ENCODE measurements around the gene SLC4A2. TPM values are rescaled to one million over a fixed set of nuclear protein-coding genes. Genes with fewer than 3 reads are reported as not detected.

The SLC4A2 gene
- total and polyA plus RNA-seq, 3 experiments from 2014 or later, result 25.5 to 121 (median 119) TPM

DNA sequence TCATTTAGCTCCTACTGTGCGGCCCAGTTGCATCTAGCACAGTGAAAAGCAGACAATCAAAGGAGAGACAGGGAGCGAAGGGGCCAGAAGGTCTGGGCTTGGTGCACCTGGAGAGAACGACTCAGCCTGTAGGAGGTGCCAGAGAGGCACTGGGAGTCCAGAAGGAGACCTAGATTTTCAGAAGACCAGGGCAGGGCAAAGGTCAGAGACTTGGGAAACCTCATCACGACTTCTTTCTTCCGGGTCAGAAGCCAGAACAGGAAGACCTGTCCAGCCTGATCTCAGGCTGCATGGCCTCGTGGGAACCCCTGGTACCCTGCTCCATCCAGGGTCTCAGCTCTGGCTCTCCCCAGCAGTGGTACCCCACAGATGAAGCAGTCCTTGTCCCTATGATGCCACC, 32.0 kb downstream of the SLC4A2 start:
- peaks cover 10 to 17% (median 15%) of the 10 kb centered on the region in 3 donors for H3K4me1 Mint-ChIP-seq
- ChIA-PET CTCF (interaction anchor here (1.4 kb wide), 1 partner anchor 31 kb away, joined by 5 read pairs; no protein-coding TSS in a partner anchor), POLR2A (no interaction called here)
- H3K27me3 Mint-ChIP-seq, result peaks cover 0 to 8% of the 10 kb centered on the region in 2 donors
- Histone ChIP-seq H3K4me1 (ENCODE audit: insufficient read depth, low read length) (peaks cover 20% of the 10 kb centered on the region), H3K27me3 (ENCODE audit: insufficient read depth, low read length, poor library complexity, severe bottlenecking) (no peaks in the 10 kb centered on the region), H3K36me3 (ENCODE audit: insufficient read depth, low read length) (no peaks in the 10 kb centered on the region), H3K4me3 (ENCODE audit: low read length) (no peak overlapping the region), H3K9me3 (ENCODE audit: low read length) (no peaks in the 10 kb centered on the region), H3K27ac (ENCODE audit: low read depth, low read length) (no peak overlapping the region)
- H3K27ac Mint-ChIP-seq, result no peak overlapping the region
- DNase-seq, result no peak
- no peaks in the 10 kb centered on the region for H3K9me3 Mint-ChIP-seq
- H3K4me3 Mint-ChIP-seq, result peak overlapping the region in 1 of 7 donors; percentile 3
- H3K36me3 Mint-ChIP-seq, result peaks cover 0 to 1% (median 0%) of the 10 kb centered on the region in 3 donors

- DNase-seq, result no peak
- Histone ChIP-seq H3K27ac (ENCODE audit: low read depth, low read length) (no peak overlapping the region), H3K36me3 (ENCODE audit: insufficient read depth, low read length) (no peaks in the 10 kb centered on the region), H3K4me3 (ENCODE audit: low read length) (no peak overlapping the region), H3K9me3 (ENCODE audit: low read length) (no peaks in the 10 kb centered on the region), H3K4me1 (ENCODE audit: insufficient read depth, low read length) (peaks cover 20% of the 10 kb centered on the region), H3K27me3 (ENCODE audit: insufficient read depth, low read length, poor library complexity, severe bottlenecking) (no peaks in the 10 kb centered on the region)
- Mint-ChIP-seq H3K27ac (peak overlapping the region in 1 of 8 donors; percentile 46), H3K9me3 (no peaks in the 10 kb centered on the region), H3K4me3 (peak overlapping the region in 1 of 7 donors; percentile 3), H3K36me3 (no peaks in the 10 kb centered on the region), H3K27me3 (peaks cover 0 to 8% of the 10 kb centered on the region in 2 donors), H3K4me1 (peaks cover 10 to 17% (median 15%) of the 10 kb centered on the region in 3 donors)
- CTCF ChIA-PET, result interaction anchor here (0.9 to 1.4 kb wide), 2 partner anchors 19 to 32 kb away, joined by 3 to 5 read pairs; no protein-coding TSS in a partner anchor
- POLR2A ChIA-PET, result no interaction called here
These were observed 32.6 kb downstream of the SLC4A2 start for GRCh38 chr7:151091988-151092387.

DNA sequence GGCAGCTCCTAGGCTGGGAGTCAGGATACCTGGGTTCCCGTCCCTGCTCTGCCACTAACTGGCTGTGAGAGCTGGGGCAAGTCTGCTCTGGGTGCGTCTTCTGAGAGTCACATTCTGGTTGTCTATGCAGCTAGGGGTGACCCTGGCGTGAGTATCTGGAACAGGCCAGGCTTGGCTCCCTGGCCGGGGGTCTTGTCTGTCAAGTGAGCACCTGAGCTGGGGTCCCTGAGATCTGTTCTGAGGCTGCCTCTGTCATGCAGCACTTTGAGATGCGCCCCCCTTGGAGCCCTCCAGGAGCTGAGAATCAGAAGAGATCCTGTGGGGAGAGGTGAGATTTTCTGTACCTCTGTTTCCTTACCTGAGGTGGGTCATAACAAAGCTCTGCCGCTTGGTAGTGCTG, 34.4 kb downstream of the SLC4A2 start:
- Mint-ChIP-seq H3K27me3 (peaks cover 0 to 1% of the 10 kb centered on the region in 2 donors), H3K4me1 (peaks cover 5 to 9% (median 9%) of the 10 kb centered on the region in 3 donors), H3K36me3 (no peaks in the 10 kb centered on the region), H3K27ac (peak overlapping the region in 1 of 8 donors; percentile 36), H3K4me3 (no peak overlapping the region), H3K9me3 (no peaks in the 10 kb centered on the region)
- Histone ChIP-seq H3K27ac (ENCODE audit: low read depth, low read length) (no peak overlapping the region), H3K9me3 (ENCODE audit: low read length) (no peaks in the 10 kb centered on the region), H3K4me1 (ENCODE audit: insufficient read depth, low read length) (peaks cover 6% of the 10 kb centered on the region), H3K27me3 (ENCODE audit: insufficient read depth, low read length, poor library complexity, severe bottlenecking) (no peaks in the 10 kb centered on the region), H3K4me3 (ENCODE audit: low read length) (no peak overlapping the region), H3K36me3 (ENCODE audit: insufficient read depth, low read length) (no peaks in the 10 kb centered on the region)
- ChIA-PET POLR2A (no interaction called here), CTCF (interaction anchor here (0.8 to 1.3 kb wide), 5 partner anchors 9 to 77 kb away, joined by 3 to 4 read pairs (median 3); no protein-coding TSS in a partner anchor)
- DNase-seq, result no peak

GRCh38 chr7:151094675-151095074, 35.3 kb downstream of the SLC4A2 start:
- H3K4me1 ChIP-seq (ENCODE audit: insufficient read depth, low read length), result no peaks in the 10 kb centered on the region
- CTCF ChIA-PET, result interaction anchor here (0.7 to 1.3 kb wide), 5 partner anchors 10 to 132 kb away, joined by 3 to 4 read pairs (median 3); partner anchors contain the start of gene ABCB8
- H3K4me3 ChIP-seq (ENCODE audit: low read length), result no peak overlapping the region
- no peaks in the 10 kb centered on the region for H3K27me3 ChIP-seq (ENCODE audit: insufficient read depth, low read length, poor library complexity, severe bottlenecking)
- no peaks in the 10 kb centered on the region for H3K36me3 ChIP-seq (ENCODE audit: insufficient read depth, low read length)
- H3K36me3 Mint-ChIP-seq, result no peaks in the 10 kb centered on the region
- peaks cover 0 to 3% (median under 1%) of the 10 kb centered on the region in 3 donors for H3K4me1 Mint-ChIP-seq
- POLR2A ChIA-PET, result no interaction called here
- H3K27me3 Mint-ChIP-seq, result no peaks in the 10 kb centered on the region
- H3K9me3 ChIP-seq (ENCODE audit: low read length), result no peaks in the 10 kb centered on the region
- H3K27ac ChIP-seq (ENCODE audit: low read depth, low read length), result no peak overlapping the region
- no peaks in the 10 kb centered on the region for H3K9me3 Mint-ChIP-seq
- DNase-seq, result no peak
- H3K4me3 Mint-ChIP-seq, result no peak overlapping the region
- no peak overlapping the region for H3K27ac Mint-ChIP-seq

DNA sequence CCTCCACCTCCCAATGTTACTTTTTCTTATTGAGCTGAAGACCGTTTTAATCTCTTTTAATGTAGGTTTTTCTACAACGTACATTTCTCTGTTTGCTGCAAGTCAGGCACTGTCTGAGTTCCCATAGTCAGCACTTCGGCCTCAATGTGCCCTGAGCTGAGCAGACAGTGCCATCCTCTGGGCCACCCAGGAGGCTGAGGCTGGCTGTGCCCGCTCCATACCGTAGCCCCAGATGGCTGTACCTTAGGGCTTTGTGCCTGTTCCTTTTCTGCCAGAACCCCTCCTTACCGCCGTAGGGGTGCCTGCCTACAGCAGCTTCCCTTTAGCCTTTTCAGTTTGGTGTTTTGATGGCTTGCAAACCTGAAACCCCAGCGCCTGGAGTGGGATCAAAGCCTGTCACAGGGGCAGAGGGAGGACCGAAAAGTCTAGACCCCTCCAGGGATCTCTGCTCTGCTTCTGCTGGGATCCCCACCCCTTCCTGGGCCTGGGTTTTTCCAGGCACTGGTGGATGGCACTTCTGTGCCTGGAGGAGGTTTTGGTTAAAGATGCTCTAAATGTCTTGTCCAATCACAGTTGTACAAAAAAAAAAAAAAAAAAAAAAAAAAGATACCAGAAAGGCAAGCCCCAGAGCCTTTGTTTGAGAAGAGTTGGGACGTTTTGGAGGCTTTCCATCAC, 35.9 kb downstream of the SLC4A2 start:
- ChIA-PET POLR2A (interaction anchor here (1.3 kb wide), 1 partner anchor 15 kb away, joined by 3 read pairs; the partner anchor contains the start of gene FASTK), CTCF (interaction anchor here (0.7 to 1.3 kb wide), 5 partner anchors 16 to 133 kb away, joined by 3 to 4 read pairs (median 3); partner anchors contain the start of gene ABCB8)
- DNase-seq, result no peak
- H3K36me3 ChIP-seq (ENCODE audit: insufficient read depth, low read length), result no peaks in the 10 kb centered on the region
- H3K27ac ChIP-seq (ENCODE audit: low read depth, low read length), result no peak overlapping the region
- H3K4me1 ChIP-seq (ENCODE audit: insufficient read depth, low read length), result no peaks in the 10 kb centered on the region
- Mint-ChIP-seq H3K4me3 (no peak overlapping the region), H3K27me3 (no peaks in the 10 kb centered on the region), H3K36me3 (no peaks in the 10 kb centered on the region), H3K4me1 (peaks cover 0 to 1% (median 0%) of the 10 kb centered on the region in 3 donors), H3K27ac (no peak overlapping the region), H3K9me3 (no peaks in the 10 kb centered on the region)
- no peaks in the 10 kb centered on the region for H3K9me3 ChIP-seq (ENCODE audit: low read length)
- no peak overlapping the region for H3K4me3 ChIP-seq (ENCODE audit: low read length)
- H3K27me3 ChIP-seq (ENCODE audit: insufficient read depth, low read length, poor library complexity, severe bottlenecking), result no peaks in the 10 kb centered on the region

DNA sequence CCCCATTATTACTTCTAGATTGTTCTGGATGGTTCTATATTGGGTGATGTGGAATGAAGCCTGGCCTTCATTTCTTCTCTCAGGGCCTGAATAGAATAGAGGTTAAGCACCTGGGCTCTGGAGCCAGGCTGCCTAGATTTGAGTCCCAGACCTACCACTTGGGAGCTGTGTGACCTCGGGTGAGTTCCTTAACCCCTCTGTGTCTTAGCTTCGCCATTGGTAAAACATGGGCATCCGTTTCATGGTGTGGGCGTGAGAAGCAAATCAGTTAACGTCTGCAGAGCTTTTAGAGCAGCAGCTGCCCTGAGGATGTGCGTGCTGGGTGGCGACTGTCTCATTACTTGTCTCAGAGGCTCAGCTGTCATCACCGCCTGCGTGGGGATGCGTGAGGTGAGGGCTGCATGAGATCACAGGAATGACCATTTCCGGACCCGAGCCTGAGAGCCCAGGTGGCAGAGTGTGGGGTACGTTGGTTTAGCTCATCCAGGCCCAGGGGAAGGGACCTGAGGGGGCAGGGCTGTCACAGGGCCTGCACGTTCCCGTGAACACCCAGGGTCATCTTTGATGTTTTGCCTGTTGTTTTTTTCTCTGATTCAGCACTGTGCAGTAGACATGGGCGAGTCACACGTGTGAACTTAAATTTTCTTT, 36.6 kb downstream of the SLC4A2 start:
- peak overlapping the region in 1 of 8 donors; percentile 43 for H3K27ac Mint-ChIP-seq
- DNase-seq, result no peak
- POLR2A ChIA-PET, result interaction anchor here (1.3 kb wide), 1 partner anchor 16 kb away, joined by 3 read pairs; the partner anchor contains the start of gene FASTK

GRCh38 chr7:151099486-151100211, 40.3 kb downstream of the SLC4A2 start:
- peak in 1 of 5 donors; percentile 43 for DNase-seq
- Mint-ChIP-seq H3K36me3 (peaks cover 0 to 4% (median 0%) of the 10 kb centered on the region in 3 donors), H3K4me3 (no peak overlapping the region), H3K4me1 (no peaks in the 10 kb centered on the region), H3K27me3 (no peaks in the 10 kb centered on the region), H3K9me3 (no peaks in the 10 kb centered on the region), H3K27ac (no peak overlapping the region)
- CTCF ChIA-PET, result interaction anchor here (1.5 kb wide), 1 partner anchor 12 kb away, joined by 3 read pairs; no protein-coding TSS in a partner anchor
- Histone ChIP-seq H3K4me1 (ENCODE audit: insufficient read depth, low read length) (no peaks in the 10 kb centered on the region), H3K36me3 (ENCODE audit: insufficient read depth, low read length) (no peaks in the 10 kb centered on the region), H3K27me3 (ENCODE audit: insufficient read depth, low read length, poor library complexity, severe bottlenecking) (no peaks in the 10 kb centered on the region), H3K9me3 (ENCODE audit: low read length) (no peaks in the 10 kb centered on the region), H3K4me3 (ENCODE audit: low read length) (no peak overlapping the region), H3K27ac (ENCODE audit: low read depth, low read length) (no peak overlapping the region)
- POLR2A ChIA-PET, result no interaction called here

More for the DNA sequence above, 36.6 kb downstream of the SLC4A2 start:
- Histone ChIP-seq H3K27ac (ENCODE audit: low read depth, low read length) (no peak overlapping the region), H3K9me3 (ENCODE audit: low read length) (no peaks in the 10 kb centered on the region), H3K4me1 (ENCODE audit: insufficient read depth, low read length) (no peaks in the 10 kb centered on the region), H3K4me3 (ENCODE audit: low read length) (no peak overlapping the region), H3K27me3 (ENCODE audit: insufficient read depth, low read length, poor library complexity, severe bottlenecking) (no peaks in the 10 kb centered on the region), H3K36me3 (ENCODE audit: insufficient read depth, low read length) (no peaks in the 10 kb centered on the region)
- no peak overlapping the region for H3K4me3 Mint-ChIP-seq
- peaks cover 0 to 1% (median 0%) of the 10 kb centered on the region in 3 donors for H3K4me1 Mint-ChIP-seq
- H3K27me3 Mint-ChIP-seq, result no peaks in the 10 kb centered on the region
- no peaks in the 10 kb centered on the region for H3K9me3 Mint-ChIP-seq
- H3K36me3 Mint-ChIP-seq, result no peaks in the 10 kb centered on the region
- CTCF ChIA-PET, result interaction anchor here (0.7 to 1.3 kb wide), 3 partner anchors 15 to 133 kb away, joined by 3 read pairs; no protein-coding TSS in a partner anchor

All from CD8-positive, alpha-beta memory T cell (primary cell).